ENCODE results near the gene GNG7. TPM values are rescaled to one million over a fixed set of nuclear protein-coding genes. Genes with fewer than 3 reads are reported as not detected.
A peak's percentile ranks its signal among the peaks of the same experiment; 100 is the strongest.
"Not testable (repeated sequence)": the region's sequence is repeated elsewhere in the genome, so short reads cannot be mapped to it uniquely, and the experiment has no call there.

Gene GNG7
- total and polyA plus RNA-seq, 7 donors: 1.2 to 8.0 (median 2.6) TPM

- Histone ChIP-seq H3K4me1 (peaks cover 0 to 7% (median 4%) of the 10 kb centered on the region in 4 donors), H3K36me3 (no peaks in the 10 kb centered on the region), H3K9me3 (no peaks in the 10 kb centered on the region), H3K27me3 (no peaks in the 10 kb centered on the region), H3K27ac (peak overlapping the region; percentile 34 to 57 (median 50)), H3K4me3 (no peak overlapping the region)
- intact Hi-C loops (cut with DNase I): no loop called here
- 84 to 90% methylated on average over 32 of the region's 32 CpGs for WGBS, 2 donors
- TF ChIP-seq EP300 (IDR thresholded peaks at IDR 0.05) (no peak), CTCF (IDR thresholded peaks at IDR 0.05) (no peak), POLR2A (IDR thresholded peaks at IDR 0.05) (no peak), POLR2AphosphoS5 (IDR thresholded peaks at IDR 0.05) (no peak)
- DNase-seq: peak; percentile 53
Observed at GRCh38 chr19:2587001-2587719, 115.3 kb downstream of the GNG7 start.

- H3K9me3 ChIP-seq: no peaks in the 10 kb centered on the region
- intact Hi-C loops (cut with DNase I): no loop called here
- H3K36me3 ChIP-seq: no peaks in the 10 kb centered on the region
- DNase-seq: peak; percentile 45
- 87 to 95% methylated on average over 9 of the region's 9 CpGs for WGBS, 2 donors
- H3K4me3 ChIP-seq: no peak overlapping the region
- no peaks in the 10 kb centered on the region for H3K27me3 ChIP-seq
- no peak overlapping the region for H3K27ac ChIP-seq
- TF ChIP-seq CTCF (IDR thresholded peaks at IDR 0.05): no peak
- no peak for TF ChIP-seq EP300 (IDR thresholded peaks at IDR 0.05)
- TF ChIP-seq POLR2A (IDR thresholded peaks at IDR 0.05): no peak
- no peak for TF ChIP-seq POLR2AphosphoS5 (IDR thresholded peaks at IDR 0.05)
- H3K4me1 ChIP-seq: peaks cover 3 to 7% (median 4%) of the 10 kb centered on the region in 4 donors
Observed at GRCh38 chr19:2586196-2586595, 116.3 kb downstream of the GNG7 start.

- peak; percentile 53 for DNase-seq
- intact Hi-C loops (cut with DNase I): no loop called here
- WGBS, 2 donors: 85 to 89% methylated on average over 5 of the region's 5 CpGs
- no peaks in the 10 kb centered on the region for H3K27me3 ChIP-seq
- no peak overlapping the region for H3K27ac ChIP-seq
- H3K4me3 ChIP-seq: no peak overlapping the region
- peaks cover 3 to 23% (median 16%) of the 10 kb centered on the region in 4 donors for H3K4me1 ChIP-seq
- no peak for TF ChIP-seq POLR2AphosphoS5 (IDR thresholded peaks at IDR 0.05)
- no peak for TF ChIP-seq CTCF (IDR thresholded peaks at IDR 0.05)
- TF ChIP-seq EP300 (IDR thresholded peaks at IDR 0.05): no peak
- no peak for TF ChIP-seq POLR2A (IDR thresholded peaks at IDR 0.05)
- H3K36me3 ChIP-seq: no peaks in the 10 kb centered on the region
- no peaks in the 10 kb centered on the region for H3K9me3 ChIP-seq
Observed at GRCh38 chr19:2584002-2584401, 118.5 kb downstream of the GNG7 start.

GRCh38 chr19:2582984-2583956 is 119.2 kb downstream of the GNG7 start:
- H3K9me3 ChIP-seq: no peaks in the 10 kb centered on the region
- intact Hi-C loops (cut with DNase I): no loop called here
- TF ChIP-seq POLR2A (IDR thresholded peaks at IDR 0.05): no peak
- no peak overlapping the region for H3K4me3 ChIP-seq
- 89 to 96% methylated on average over 6 of the region's 6 CpGs for WGBS, 2 donors
- H3K27ac ChIP-seq: no peak overlapping the region
- H3K4me1 ChIP-seq: peaks cover 3 to 30% (median 22%) of the 10 kb centered on the region in 4 donors
- DNase-seq: peak; percentile 17
- no peaks in the 10 kb centered on the region for H3K27me3 ChIP-seq
- H3K36me3 ChIP-seq: no peaks in the 10 kb centered on the region

GRCh38 chr19:2580396-2580795 is 122.1 kb downstream of the GNG7 start:
- peak; percentile 13 for DNase-seq
- H3K4me1 ChIP-seq: peaks cover 3 to 56% (median 23%) of the 10 kb centered on the region in 4 donors
- H3K36me3 ChIP-seq; H3K9me3 ChIP-seq; H3K27me3 ChIP-seq; H3K4me3 ChIP-seq; intact Hi-C loops (cut with DNase I); H3K27ac ChIP-seq: not testable (repeated sequence)
- 93 to 96% methylated on average over 5 of the region's 5 CpGs for WGBS, 2 donors
